GM21367 (cell line): ENCODE results near the gene DCAF5.

Source experiments
- ATAC-seq: cut with Tn5 transposase; IDR thresholded peaks from one replicate; pipeline ENCODE4 v1.9.1; 2021; ENCODE audit not compliant: unreplicated experiment

The DCAF5 gene

GRCh38 chr14:69012256-69012953 is 140.5 kb downstream of the DCAF5 start:
- ATAC-seq: no peak

GRCh38 chr14:69010648-69011047 is 142.3 kb downstream of the DCAF5 start:
- no peak for ATAC-seq

GRCh38 chr14:69008421-69008884 is 144.5 kb downstream of the DCAF5 start:
- ATAC-seq: no peak

- ATAC-seq: no peak
These were observed 146.6 kb downstream of the DCAF5 start for GRCh38 chr14:69006346-69006745.

GRCh38 chr14:69005432-69006148 is 147.3 kb downstream of the DCAF5 start:
- no peak for ATAC-seq

- no peak for ATAC-seq
These were observed 148.0 kb downstream of the DCAF5 start for GRCh38 chr14:69004731-69005431.

GRCh38 chr14:69003626-69004025 is 149.3 kb downstream of the DCAF5 start:
- ATAC-seq: no peak

GRCh38 chr14:69002069-69002468 is 150.8 kb downstream of the DCAF5 start:
- no peak for ATAC-seq

GRCh38 chr14:69001375-69001774 is 151.5 kb downstream of the DCAF5 start:
- no peak for ATAC-seq
